ENCODE data around the gene ARHGEF11.

- TF ChIP-seq EP300 (IDR thresholded peaks at IDR 0.05): no peak
- TF ChIP-seq, protein P1, sequence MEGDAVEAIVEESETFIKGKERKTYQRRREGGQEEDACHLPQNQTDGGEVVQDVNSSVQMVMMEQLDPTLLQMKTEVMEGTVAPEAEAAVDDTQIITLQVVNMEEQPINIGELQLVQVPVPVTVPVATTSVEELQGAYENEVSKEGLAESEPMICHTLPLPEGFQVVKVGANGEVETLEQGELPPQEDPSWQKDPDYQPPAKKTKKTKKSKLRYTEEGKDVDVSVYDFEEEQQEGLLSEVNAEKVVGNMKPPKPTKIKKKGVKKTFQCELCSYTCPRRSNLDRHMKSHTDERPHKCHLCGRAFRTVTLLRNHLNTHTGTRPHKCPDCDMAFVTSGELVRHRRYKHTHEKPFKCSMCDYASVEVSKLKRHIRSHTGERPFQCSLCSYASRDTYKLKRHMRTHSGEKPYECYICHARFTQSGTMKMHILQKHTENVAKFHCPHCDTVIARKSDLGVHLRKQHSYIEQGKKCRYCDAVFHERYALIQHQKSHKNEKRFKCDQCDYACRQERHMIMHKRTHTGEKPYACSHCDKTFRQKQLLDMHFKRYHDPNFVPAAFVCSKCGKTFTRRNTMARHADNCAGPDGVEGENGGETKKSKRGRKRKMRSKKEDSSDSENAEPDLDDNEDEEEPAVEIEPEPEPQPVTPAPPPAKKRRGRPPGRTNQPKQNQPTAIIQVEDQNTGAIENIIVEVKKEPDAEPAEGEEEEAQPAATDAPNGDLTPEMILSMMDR (IDR thresholded peaks at IDR 0.05): no peak
These were observed 40.7 kb downstream of the ARHGEF11 start for GRCh38 chr1:157004806-157005205.
